Stimulated activated naive CD4-positive, alpha-beta T cell treated with Interleukin-2 at 50 U/mL for 16 hours (primary cell): ENCODE data around the gene MGST2.

Experiments used
- DNase-seq: peaks from one replicate; lab custom pipeline; 2025; lab: John Stamatoyannopoulos, UW

The MGST2 gene

DNA sequence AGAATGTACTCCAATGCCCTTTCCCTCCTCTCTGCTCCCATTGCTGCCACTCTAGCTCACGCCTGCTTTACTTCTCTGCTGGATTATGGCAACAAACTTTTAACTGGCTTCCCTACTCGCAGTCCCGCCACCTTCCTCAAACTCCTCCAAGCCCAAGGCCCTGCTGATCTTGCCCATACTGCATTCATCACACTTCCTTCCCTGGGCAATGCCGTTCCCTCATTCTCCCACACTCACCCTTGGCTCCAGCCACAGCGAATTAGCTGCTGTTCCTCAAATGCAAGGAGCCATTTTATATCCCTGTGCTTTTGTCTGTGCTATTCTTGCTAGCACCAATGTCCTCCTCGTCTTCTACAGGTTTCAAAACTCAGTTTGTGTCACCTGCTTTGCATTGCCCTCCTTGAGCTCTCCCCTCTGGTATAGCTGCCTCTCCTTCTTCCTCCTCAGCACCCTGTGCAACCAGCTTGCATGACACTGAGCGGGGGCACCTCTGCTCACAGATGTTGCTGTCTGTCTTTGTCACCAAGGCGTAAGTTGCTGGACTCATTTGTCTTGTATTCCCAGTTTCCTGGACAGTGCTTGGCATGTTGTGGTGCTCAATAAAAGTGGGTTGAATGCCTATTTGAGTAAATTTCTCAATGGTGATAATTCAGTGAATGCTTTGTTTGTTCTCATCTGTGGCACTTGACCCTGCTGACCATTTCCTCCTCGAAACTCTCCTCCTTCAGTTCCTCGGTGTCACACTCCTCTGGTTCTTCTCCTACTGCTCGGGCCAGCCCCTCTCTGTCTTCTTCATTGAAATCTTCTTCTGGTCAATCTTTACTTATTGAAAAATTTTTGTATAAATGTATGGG is 22.4 kb upstream of the MGST2 start:
- DNase-seq: no peak

DNA sequence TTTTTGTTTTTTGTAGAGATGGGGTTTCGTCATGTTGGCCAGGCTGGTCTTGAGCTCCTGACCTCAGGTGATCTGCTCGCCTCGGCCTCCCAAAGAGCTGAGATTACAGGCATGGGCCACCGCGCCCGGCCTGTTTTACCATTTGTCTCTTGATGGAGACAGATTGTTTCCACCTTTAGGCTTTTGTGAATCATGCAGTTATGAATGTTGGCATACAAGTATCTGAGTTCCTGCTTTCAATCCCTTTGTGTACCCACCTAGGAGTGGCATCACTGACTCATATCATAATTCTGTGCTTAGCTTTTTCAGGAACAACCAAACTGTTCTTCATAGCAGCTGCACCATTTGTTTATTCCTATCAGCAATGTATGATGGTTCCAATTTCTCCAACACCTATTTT is 20.2 kb upstream of the MGST2 start:
- no peak for DNase-seq

DNA sequence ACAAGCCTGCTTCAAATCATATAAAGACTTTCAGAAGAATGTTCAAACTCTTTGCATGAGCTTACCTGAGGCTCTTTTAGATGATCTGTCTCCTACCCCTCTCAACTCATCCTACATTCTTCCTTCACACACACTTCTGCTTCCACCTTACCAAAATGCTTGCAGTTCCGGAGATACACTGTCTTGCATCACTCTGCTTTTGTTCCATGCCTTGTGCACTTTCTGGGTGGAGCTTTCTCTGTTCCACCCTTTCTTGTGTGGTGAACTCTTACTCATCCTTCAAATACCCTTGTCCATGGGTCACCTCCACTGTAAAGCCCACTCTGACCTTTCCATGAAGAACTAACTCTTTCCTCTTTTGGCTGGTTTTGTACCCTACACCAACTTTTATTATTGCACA is 18.4 kb upstream of the MGST2 start:
- DNase-seq: no peak

DNA sequence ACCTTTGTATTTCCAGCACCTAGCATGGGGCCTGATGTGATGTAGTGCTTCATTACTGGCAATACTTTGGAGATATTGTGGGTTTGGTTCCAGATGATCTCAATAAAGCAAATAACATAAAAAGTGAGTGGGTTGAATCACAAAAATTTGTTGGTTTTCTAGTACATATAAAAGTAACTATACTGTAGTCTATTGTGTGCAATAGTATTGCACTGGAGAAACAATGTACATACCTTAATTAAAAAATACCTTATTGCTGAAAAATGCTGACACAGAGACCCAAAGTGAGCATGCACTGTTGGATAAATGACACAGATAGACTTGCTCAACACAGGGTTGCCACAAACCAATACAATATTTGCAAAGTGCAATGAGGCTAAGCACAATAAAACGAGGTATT is 17.7 kb upstream of the MGST2 start:
- no peak for DNase-seq

DNA sequence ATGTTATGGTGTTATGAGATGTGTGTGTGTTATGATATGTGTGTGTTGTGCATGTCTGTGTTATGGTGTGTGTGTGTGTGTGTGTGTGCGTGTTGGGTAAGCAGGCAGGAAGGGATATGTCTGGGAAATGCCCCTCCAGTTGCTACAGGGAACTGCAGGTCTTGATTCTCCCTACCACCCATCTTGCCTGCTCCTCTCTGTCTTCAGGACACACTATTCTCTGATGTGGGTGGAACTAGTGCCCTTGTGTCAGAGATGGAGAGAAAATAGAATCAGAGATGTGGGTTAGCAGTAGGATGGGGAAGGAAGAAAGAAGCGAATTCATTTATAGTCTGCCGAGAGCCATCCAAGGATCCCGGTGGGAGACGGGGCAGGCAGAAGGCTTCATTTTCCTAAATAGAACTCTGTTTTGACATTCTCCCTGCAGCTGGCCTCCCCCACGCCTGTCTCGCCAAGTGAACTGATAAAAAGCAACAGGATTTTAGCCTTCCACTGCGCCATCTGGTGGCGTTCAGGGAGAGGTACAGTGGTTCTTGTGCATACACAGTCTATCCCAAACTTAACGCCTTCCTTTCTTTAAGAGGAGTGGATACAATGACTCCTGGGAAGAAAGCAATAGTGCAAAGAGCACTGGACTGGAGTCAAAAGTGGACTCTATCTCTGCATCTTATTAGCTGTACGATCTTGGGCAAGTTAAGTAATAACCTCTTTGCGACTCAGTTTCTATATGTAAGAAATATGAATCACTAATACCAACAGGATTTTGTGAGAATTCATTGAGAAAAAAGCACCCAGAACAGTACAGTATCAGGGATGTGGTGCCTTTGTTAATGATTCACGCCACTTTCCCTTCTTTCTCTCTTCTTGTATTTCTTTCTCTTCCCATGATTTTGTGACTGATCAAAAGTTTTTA is 14.1 kb upstream of the MGST2 start:
- DNase-seq: peak; percentile 43

DNA sequence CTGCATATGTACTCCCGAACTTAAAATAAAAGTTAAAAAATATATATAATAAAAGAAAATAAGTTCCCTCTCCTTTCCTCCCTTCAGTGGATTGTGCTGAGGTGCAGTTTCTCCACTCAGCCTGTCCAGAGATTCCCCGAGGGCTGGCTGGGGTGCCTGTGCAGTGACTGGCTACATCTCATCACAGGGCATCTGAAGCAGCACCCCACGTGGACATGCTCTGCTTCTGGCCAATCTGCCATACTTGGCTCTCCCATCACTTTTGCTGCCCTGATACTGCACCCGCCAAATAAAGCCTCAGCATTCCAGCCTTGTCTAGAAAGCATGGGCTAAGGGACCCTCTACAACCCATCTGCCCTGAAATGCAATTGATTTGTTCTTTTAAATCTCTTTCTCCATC is 11.1 kb upstream of the MGST2 start:
- DNase-seq: no peak

DNA sequence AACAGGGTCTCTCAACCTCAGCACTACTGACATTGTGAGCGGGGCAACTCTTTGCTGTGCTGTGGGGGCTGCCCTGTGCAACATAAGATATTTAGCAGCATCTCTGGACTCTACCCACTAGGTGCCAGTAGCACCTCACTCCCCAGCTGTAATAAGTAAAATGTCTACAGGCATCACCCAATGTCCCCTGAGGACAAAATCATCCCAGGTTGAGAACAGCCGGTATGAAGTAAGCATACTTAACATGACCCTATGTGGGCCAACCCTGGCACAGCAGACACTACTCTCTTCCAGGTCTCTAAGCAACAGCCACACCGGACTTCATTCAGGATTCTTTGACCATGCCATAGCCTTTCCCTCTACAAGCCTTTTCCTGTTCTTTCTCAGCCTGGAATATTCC is 10.5 kb upstream of the MGST2 start:
- DNase-seq: no peak

DNA sequence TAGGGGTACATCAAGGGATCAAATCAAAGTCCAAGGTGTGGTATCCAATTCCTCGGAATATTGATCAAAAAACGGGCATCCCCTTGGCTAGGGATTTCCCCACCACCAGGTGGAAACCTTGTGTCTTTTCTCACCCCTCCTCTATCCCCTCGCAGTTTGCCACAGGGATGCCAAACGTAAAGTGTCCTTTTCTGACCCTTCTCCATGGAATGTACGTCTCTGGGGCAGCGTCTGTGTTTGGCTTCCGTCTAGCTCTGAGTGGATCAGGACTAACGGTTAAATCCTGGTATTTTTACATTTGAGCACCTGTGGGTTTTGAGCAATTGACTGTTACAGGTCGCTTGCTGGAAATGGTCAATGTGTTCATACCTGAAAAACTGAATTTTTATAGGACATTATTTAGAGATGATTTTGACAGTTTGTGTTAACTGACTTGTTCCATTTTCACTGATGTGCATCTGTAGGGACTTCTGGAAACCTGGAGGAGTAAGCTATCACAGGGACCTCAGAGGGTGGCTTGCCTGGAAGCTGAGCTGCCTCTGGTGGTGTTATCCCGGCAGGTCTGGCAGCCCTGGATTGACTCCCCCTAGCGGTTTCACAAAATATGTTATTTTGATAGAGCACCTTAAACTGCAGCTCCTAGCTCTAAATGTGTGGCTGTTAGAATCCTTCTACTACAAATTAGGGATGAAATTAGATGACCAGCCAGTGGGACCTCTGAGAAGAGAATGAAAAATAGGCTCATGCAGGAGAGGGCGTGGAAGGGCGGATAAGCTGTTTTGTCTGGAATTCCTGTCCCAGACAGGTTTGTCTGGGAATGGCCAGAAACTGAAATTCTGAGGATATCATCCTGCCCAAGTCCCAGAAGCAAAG is 8.8 kb upstream of the MGST2 start:
- peak; percentile 21 for DNase-seq

DNA sequence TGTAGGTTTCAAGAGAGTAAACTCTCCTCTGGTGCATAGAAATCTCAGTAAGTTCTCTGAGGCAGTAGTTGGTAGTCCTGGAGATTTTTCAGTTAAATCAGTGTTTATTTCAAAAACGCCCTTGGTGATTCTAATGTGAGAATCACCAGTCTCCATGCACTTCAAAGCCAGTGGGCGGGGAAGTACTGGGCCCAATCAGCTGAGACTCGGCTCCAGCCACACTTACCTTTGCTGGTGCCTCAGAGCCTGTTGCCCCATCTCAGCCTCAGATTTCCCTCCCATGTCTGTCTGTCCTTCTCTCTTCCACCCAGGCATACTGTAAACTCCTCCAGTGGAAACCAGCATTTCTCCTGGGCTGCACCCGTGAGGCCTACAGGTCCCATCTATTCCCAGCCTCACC is 7.4 kb upstream of the MGST2 start:
- no peak for DNase-seq

DNA sequence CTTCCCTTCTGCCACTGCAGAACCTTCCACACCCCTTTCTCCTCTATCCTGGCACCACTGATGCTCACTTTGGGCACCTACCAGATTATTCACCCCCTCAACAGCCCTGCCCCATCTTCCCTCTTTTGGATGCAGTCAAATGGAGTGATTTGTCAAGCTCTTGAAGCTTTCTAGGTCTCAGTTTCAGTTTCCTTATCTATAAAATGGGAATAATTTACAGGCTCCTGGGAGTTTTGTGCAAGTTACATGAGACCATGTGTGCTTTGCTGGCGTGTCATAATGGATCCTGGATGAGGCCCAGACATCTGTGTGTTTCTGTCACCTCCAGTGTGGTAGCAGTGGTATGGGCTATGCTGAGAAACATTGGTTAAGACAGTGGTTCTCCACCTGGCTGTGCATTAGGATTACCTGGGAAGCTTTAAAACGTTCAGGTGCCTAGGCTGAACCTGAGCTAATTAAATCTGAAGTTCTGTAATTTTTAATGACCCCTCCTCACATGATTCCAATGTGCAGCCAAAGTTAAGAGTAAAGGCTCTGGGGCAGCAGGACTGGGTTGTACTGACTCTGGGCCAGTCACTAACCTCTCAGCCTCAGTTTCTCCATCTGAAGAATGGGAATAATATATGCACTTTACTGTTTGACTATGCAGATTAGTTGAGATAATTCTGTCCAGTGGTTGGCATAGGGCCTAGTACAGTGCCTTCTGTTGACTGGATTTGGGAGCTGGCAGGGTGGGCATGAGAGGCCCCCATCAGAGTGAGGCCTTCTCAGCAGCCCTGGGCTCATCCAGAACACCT is 6.8 kb upstream of the MGST2 start:
- no peak for DNase-seq

DNA sequence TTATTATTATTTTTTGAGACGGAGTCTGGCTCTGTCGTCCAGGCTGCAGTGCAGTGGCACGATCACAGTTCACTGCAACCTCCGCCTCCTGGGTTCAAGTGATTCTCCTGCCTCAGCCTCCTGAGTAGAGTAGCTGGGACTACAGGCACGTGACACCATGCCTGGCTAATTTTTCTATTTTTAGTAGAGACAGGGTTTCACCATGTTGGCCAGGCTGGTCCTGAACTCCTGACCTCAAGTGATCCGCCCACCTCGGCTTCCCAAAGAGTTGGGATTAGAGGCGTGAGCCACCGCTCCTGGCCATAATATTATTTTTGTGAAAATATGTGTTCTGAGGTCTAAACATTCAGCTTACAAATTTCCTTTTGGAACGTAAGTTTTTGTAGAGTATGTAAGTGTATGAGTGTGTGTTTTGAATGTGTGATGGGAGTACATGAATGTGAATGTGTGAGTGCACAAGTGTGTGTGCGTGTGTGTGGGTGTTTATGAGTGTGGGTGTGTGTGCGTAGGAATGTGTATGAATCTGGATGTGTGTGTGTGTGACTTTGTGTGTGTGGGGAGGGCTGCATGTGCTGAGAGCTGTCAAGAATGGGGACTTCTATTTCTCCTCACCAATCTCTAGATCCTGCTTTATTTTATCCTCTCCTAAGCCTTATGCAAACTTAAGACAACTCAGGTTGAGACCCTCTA is 5.7 kb upstream of the MGST2 start:
- DNase-seq: no peak

DNA sequence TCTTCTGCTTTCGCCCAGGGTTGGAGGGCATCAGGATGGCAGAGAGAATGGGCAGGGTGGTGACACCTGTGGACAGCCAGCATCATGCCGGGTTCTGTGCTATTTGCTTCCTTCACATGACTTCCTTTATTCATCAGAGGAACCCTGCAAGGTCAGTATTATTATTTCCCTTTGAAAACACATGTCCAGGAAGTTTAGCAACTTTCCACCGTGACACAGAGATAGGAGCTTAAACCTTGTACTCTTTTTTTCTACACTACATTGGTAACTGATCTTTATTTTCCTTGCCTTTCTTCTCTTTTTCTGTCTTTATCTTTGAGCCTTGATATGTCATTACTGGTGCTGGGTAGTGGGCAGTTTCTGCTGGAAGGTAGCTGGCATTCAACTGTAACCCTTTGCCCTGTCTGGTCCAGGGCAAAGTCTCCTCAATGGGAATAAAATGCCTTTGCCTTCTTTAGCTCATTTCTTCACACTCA is 5.0 kb upstream of the MGST2 start:
- no peak for DNase-seq

DNA sequence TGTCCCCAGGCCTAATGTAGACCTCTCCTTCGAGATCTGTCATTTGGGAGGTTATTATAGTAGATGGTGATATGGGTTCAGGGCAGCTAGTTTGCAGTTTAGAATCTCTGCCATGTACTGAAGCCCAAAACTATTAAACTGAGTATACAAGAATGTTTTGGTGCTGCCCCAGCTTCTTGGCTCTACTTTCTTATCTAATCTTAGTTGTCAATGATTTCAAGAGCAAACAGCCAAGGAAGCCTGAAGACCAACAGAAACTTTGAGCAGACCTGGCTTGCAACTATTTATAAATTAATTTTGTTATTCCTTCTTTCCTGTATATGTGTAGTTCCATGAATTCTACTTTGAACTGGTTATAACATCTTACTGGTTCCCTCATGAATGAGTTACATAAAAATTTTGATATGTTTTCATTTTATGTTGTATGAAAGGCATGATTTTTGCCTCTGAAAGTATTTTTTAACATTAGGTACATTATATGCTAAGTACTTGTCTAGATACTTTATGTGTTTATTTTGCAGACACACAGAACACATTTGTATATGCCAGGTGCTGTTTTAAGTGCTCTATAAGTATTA is 2.0 kb upstream of the MGST2 start:
- DNase-seq: no peak

DNA sequence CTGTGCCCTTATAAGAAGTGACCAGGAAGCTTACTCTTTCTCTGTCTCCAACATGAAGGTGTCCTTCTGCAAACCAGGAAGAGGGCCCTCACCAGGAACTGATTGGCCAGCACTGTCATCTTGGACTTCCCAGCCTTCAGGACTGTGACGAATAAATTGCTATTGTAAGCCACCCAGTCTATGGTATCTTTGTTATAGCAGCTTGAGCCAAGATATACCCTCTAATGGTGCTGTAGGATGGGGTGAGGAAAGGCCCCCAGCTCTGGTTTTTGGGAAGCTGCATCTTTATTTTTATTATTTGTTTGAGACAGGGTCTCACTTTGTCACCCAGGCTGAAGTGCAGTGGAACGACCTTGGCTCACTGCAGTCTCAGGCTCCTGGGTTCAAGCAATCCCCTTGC is 1.2 kb upstream of the MGST2 start:
- DNase-seq: no peak

DNA sequence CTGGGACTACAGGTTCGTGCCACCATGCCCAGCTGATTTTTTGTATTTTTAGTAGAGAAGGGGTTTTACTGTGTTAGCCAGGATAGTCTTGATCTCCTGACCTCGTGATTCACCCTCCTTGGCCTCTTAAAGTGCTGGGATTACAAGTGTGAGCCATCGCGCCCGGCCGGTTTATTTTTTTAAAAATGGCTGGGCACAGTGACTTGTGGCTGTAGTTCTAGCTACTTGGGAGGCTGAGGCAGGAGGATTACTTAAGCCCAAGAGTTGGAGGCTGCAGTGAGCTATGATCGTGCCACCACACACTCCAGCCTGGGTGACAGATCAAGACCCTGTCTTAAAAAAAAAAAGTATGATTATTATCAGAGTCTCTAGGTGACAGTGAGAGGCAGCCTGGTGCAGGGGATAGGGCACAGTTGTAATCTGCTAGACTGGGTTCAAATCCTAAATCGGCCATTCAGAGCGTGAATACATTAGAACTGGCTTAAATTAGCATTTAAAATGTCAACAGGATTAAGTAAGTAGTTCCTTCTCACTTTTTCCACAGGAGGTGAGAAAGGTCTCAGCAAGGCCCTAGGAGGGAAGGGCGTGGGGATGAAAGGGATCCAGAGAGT is 435 bp upstream of the MGST2 start:
- DNase-seq: no peak

DNA sequence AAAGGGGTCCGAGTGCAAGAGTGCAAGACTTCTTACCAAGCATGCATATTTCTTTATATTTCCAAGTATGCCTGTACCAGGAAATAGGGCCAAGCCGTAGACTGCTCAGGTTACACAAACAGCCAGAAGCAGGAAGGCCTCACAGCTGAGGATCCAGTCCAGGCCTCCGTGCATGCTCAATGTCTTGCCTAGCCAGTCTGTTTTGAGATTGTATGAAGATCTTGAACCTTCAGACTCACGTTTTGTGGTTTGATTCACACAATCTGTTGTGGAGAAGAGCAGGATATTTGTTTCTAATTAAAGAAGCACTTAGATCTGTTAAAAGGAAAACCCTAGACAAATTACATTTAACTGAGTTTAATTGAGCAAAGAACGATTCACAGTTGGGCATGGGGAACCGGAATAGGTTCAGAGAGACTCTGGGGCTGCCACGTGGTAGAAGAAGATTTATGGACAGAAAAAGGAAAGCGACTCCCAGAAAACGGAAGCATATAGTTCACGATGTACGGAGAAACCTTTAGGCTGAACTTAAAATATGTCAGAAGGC is 1.2 kb downstream of the MGST2 start:
- DNase-seq: no peak

DNA sequence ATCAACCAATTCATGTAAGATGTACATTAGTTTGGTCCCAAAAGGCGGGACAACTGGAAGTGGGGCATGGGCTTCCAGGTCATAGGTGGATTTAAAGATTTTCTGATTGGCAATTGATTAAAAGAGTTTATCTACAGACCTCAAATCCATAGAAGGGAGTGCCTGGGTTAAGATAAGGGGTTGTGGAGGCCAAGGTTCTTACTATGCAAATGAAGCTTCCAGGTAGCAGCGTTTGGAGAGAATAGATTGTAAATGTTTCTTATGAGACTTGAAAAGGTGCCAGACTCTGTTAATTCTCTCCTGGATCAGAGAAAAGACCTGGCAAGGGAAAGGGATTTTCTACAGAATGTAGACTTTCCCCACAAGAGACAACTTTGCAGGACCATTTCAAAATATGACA is 2.4 kb downstream of the MGST2 start:
- no peak for DNase-seq

DNA sequence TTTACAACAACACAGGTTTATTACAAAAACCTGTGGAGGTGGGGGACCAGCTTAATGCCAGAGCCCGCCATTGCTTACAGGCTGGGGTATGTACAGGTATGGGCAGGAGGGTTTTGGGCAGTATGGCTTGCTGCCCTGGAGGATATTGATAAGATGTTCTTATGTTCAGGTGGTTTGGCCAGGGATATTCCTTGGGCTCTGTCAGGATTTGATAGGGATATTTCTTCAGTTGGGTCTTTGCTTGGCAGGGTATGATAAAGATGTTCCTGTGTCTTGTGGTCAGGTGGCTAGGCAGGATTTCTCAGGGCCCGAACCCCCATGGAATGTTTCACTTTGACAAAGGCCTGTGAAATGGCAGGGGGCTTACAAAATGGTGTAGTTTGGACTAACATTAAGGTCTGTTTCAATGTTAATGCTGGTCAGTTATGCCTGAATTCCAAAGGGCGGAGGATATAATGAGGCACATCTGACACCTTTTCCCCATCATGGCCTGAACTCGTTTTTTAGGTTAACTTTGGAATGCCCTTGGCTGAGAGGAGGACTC is 3.1 kb downstream of the MGST2 start:
- no peak for DNase-seq

DNA sequence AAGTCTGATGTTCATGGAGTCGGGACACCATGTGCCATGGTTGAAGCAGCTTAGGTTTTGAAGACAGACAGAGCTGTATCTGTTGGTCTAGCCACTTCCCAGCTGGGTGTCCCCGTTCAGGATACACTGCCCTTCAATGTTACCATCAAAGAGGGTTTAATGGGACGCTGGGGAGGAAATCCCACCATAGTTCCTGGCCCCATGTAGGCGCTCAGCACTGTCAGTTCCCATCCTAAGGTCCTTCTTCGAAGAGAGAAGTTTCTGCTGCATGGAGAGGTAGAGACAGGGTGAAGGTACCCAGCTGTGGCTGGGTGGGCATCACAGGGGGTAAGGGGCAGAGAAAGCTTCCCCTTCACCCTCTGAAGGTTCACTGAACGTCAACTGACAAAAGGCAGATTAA is 3.7 kb downstream of the MGST2 start:
- DNase-seq: no peak
